HEK293 (cell line): ENCODE measurements around the gene CDK8.

Experiments
- CTCF ChIA-PET: fragments of 350-600 bp; formaldehyde crosslinking; extraction: SDS; loops from one replicate; lab custom pipeline; 2021; ENCODE audit warnings: antibody characterized with exemption; lab: Yijun Ruan, JAX
- POLR2A ChIA-PET: fragments of 300-600 bp; formaldehyde crosslinking; extraction: SDS; loops from one replicate; lab custom pipeline; 2020; ENCODE audit warnings: antibody characterized with exemption, inconsistent platforms; lab: Yijun Ruan, JAX
- H3K27ac ChIP-seq: fragments of 200-500 bp; sonication (Bioruptor generic); 2 replicates; pipeline ENCODE4 v1.5.1; 2014; ENCODE audit warnings: low read depth, low read length, control low read depth, inconsistent platforms; ENCODE audit errors: extremely low read depth
- H3K36me3 ChIP-seq, 2 experiments: fragments of 200-500 bp in 1 of 2; sonication (Bioruptor generic) in 1 of 2; 1 replicate in 1 of 2; 2 replicates in 1 of 2; pipeline ENCODE4 v1.5.1; 2014 to 2017; ENCODE audit warnings: inconsistent platforms in 2 of 2, low read length in 2 of 2; ENCODE audit not compliant: control insufficient read depth in 2 of 2, insufficient read depth in 1 of 2
- H3K4me1 ChIP-seq: fragments of 200-500 bp; sonication (Bioruptor generic); 2 replicates; pipeline ENCODE4 v1.5.1; 2014; ENCODE audit warnings: mild to moderate bottlenecking, low read length, inconsistent platforms; ENCODE audit not compliant: control insufficient read depth, insufficient read depth
- H3K4me3 ChIP-seq: 2 replicates; pipeline ENCODE4 v1.5.1; 2011; ENCODE audit warnings: low read depth, mild to moderate bottlenecking, control low read depth, low read length, moderate library complexity
- H3K9me3 ChIP-seq: fragments of 200-500 bp; sonication (Bioruptor generic); 2 replicates; pipeline ENCODE4 v1.5.1; 2014; ENCODE audit warnings: low read depth, low read length, inconsistent platforms; ENCODE audit not compliant: control insufficient read depth, insufficient read depth
- ATF2 ChIP-seq: fragments of 450-650 bp; formaldehyde crosslinking; IDR thresholded peaks from 2 replicates; pipeline ENCODE4 v1.5.1; 2016; ENCODE audit warnings: missing biosample characterization, missing genetic modification characterization, low read depth
- BCL11B ChIP-seq: fragments of 450-650 bp; formaldehyde crosslinking; IDR thresholded peaks from 2 replicates; pipeline ENCODE4 v1.5.1; 2016; ENCODE audit warnings: low read depth, missing biosample characterization, missing genetic modification characterization
- GLIS1 ChIP-seq: fragments of 450-650 bp; formaldehyde crosslinking; IDR thresholded peaks from 2 replicates; pipeline ENCODE4 v1.5.1; 2016; ENCODE audit warnings: missing biosample characterization, missing genetic modification characterization
- SALL2 ChIP-seq: fragments of 450-650 bp; formaldehyde crosslinking; IDR thresholded peaks from 2 replicates; pipeline ENCODE4 v1.5.0; 2017; ENCODE audit warnings: missing biosample characterization, mild to moderate bottlenecking, missing genetic modification characterization, borderline replicate concordance
- WT1 ChIP-seq: fragments of 450-650 bp; formaldehyde crosslinking; IDR thresholded peaks from 2 replicates; pipeline ENCODE4 v1.5.1; 2016; ENCODE audit warnings: missing biosample characterization, missing genetic modification characterization
- ZBTB26 ChIP-seq: fragments of 450-650 bp; formaldehyde crosslinking; optimal IDR thresholded peaks from 2 replicates; pipeline ENCODE3; 2016; ENCODE audit warnings: missing biosample characterization, mild to moderate bottlenecking, missing genetic modification characterization
- ZFP3 ChIP-seq: fragments of 450-650 bp; formaldehyde crosslinking; IDR thresholded peaks from 2 replicates; pipeline ENCODE4 v1.5.1; 2016; ENCODE audit warnings: low read depth, missing biosample characterization, missing genetic modification characterization
- ZIC2 ChIP-seq: fragments of 450-650 bp; formaldehyde crosslinking; IDR thresholded peaks from 2 replicates; pipeline ENCODE4 v1.5.1; 2016; ENCODE audit warnings: missing biosample characterization, missing genetic modification characterization
- ZNF114 ChIP-seq: fragments of 450-650 bp; formaldehyde crosslinking; IDR thresholded peaks from 2 replicates; pipeline ENCODE4 v1.5.0; 2017; ENCODE audit warnings: missing biosample characterization, missing genetic modification characterization
- ZNF133 ChIP-seq: fragments of 450-650 bp; formaldehyde crosslinking; IDR thresholded peaks from 2 replicates; pipeline ENCODE4 v1.5.1; 2016; ENCODE audit warnings: missing biosample characterization, missing genetic modification characterization
- ZNF146 ChIP-seq: fragments of 450-650 bp; formaldehyde crosslinking; IDR thresholded peaks from 2 replicates; pipeline ENCODE4 v1.5.1; 2016; ENCODE audit warnings: missing biosample characterization, missing genetic modification characterization
- ZNF335 ChIP-seq: fragments of 450-650 bp; formaldehyde crosslinking; conservative IDR thresholded peaks from 2 replicates; pipeline ENCODE4 v1.5.1; 2016; ENCODE audit warnings: missing biosample characterization, missing genetic modification characterization
- ZNF426 ChIP-seq: fragments of 450-650 bp; formaldehyde crosslinking; IDR thresholded peaks from 2 replicates; pipeline ENCODE4 v1.5.1; 2017; ENCODE audit warnings: missing biosample characterization, missing genetic modification characterization, mild to moderate bottlenecking, inconsistent platforms, moderate library complexity
- ZNF433 ChIP-seq: fragments of 450-650 bp; formaldehyde crosslinking; IDR thresholded peaks from 2 replicates; pipeline ENCODE4 v1.5.1; 2016; ENCODE audit warnings: missing biosample characterization, missing genetic modification characterization, low read depth
- ZNF501 ChIP-seq: fragments of 450-650 bp; formaldehyde crosslinking; IDR thresholded peaks from 2 replicates; pipeline ENCODE4 v1.5.1; 2016; ENCODE audit warnings: missing biosample characterization, missing genetic modification characterization
- ZNF571 ChIP-seq: fragments of 450-650 bp; formaldehyde crosslinking; IDR thresholded peaks from 2 replicates; pipeline ENCODE4 v1.5.0; 2017; ENCODE audit warnings: missing biosample characterization, missing genetic modification characterization
- ZNF610 ChIP-seq: fragments of 450-650 bp; formaldehyde crosslinking; IDR thresholded peaks from 2 replicates; pipeline ENCODE4 v1.5.1; 2016; ENCODE audit warnings: missing biosample characterization, missing genetic modification characterization, borderline replicate concordance
- ZNF654 ChIP-seq: fragments of 450-650 bp; formaldehyde crosslinking; IDR thresholded peaks from 2 replicates; pipeline ENCODE4 v1.5.1; 2016; ENCODE audit warnings: low read depth, missing biosample characterization, missing genetic modification characterization
- ZNF658 ChIP-seq: fragments of 450-650 bp; formaldehyde crosslinking; IDR thresholded peaks from 2 replicates; pipeline ENCODE4; 2016; ENCODE audit warnings: missing biosample characterization, missing genetic modification characterization
- ZNF707 ChIP-seq: fragments of 450-650 bp; formaldehyde crosslinking; IDR thresholded peaks from 2 replicates; pipeline ENCODE4 v1.5.1; 2016; ENCODE audit warnings: missing biosample characterization, missing genetic modification characterization
- TF ChIP-seq, protein P1 (sequence below): fragments of 450-650 bp; formaldehyde crosslinking; IDR thresholded peaks from 2 replicates; pipeline ENCODE4 v1.5.1; 2016; ENCODE audit warnings: missing biosample characterization, missing genetic modification characterization

Gene CDK8

GRCh38 chr13:26423629-26424028, 169.7 kb downstream of the CDK8 start (continued):
- TF ChIP-seq ATF2 (tag by site-specific recombination) (no peak), ZNF133 (no peak), ZNF433 (tag by site-specific recombination) (no peak), ZNF610 (tag by site-specific recombination) (no peak)

GRCh38 chr13:26424181-26424580, 170.3 kb downstream of the CDK8 start:
- CTCF ChIA-PET, result interaction anchor here (0.8 kb wide), 1 partner anchor 239 kb away, joined by 5 read pairs; no protein-coding TSS in a partner anchor
- H3K36me3 ChIP-seq, result no peaks in the 10 kb centered on the region
- no peak overlapping the region for H3K4me3 ChIP-seq
- TF ChIP-seq ZNF426 (tag by site-specific recombination), result no peak
- TF ChIP-seq ZNF571 (tag by site-specific recombination), result no peak
- no peak for TF ChIP-seq ZBTB26 (tag by site-specific recombination)
- no peak for TF ChIP-seq ZNF335 (tag by site-specific recombination)
- TF ChIP-seq ZNF501 (tag by site-specific recombination), result no peak
- TF ChIP-seq ZNF433 (tag by site-specific recombination), result no peak
- no peak for TF ChIP-seq GLIS1 (tag by site-specific recombination)
- TF ChIP-seq ZNF114 (tag by site-specific recombination), result no peak
- TF ChIP-seq ZNF146 (tag by site-specific recombination), result no peak
- TF ChIP-seq BCL11B (tag by site-specific recombination), result no peak
- TF ChIP-seq, protein P1, sequence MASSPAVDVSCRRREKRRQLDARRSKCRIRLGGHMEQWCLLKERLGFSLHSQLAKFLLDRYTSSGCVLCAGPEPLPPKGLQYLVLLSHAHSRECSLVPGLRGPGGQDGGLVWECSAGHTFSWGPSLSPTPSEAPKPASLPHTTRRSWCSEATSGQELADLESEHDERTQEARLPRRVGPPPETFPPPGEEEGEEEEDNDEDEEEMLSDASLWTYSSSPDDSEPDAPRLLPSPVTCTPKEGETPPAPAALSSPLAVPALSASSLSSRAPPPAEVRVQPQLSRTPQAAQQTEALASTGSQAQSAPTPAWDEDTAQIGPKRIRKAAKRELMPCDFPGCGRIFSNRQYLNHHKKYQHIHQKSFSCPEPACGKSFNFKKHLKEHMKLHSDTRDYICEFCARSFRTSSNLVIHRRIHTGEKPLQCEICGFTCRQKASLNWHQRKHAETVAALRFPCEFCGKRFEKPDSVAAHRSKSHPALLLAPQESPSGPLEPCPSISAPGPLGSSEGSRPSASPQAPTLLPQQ, result no peak
- no peak for TF ChIP-seq ZNF707 (tag by site-specific recombination)
- no peak for TF ChIP-seq SALL2 (tag by site-specific recombination)
- TF ChIP-seq ZFP3, result no peak
- no peak for TF ChIP-seq WT1 (tag by site-specific recombination)
- no peak for TF ChIP-seq ZNF654 (tag by site-specific recombination)
- no peak for TF ChIP-seq ZIC2 (tag by site-specific recombination)
- TF ChIP-seq ZNF658, result no peak
- POLR2A ChIA-PET, result no interaction called here
- H3K9me3 ChIP-seq, result no peaks in the 10 kb centered on the region
- no peak overlapping the region for H3K27ac ChIP-seq
- no peaks in the 10 kb centered on the region for H3K4me1 ChIP-seq
